Measurements from ENCODE around the gene NELFA. TPM values are rescaled to one million over a fixed set of nuclear protein-coding genes. Genes with fewer than 3 reads are reported as not detected.

The NELFA gene
- total RNA-seq, 1 experiment from 2014 or later = 56.1 TPM

DNA sequence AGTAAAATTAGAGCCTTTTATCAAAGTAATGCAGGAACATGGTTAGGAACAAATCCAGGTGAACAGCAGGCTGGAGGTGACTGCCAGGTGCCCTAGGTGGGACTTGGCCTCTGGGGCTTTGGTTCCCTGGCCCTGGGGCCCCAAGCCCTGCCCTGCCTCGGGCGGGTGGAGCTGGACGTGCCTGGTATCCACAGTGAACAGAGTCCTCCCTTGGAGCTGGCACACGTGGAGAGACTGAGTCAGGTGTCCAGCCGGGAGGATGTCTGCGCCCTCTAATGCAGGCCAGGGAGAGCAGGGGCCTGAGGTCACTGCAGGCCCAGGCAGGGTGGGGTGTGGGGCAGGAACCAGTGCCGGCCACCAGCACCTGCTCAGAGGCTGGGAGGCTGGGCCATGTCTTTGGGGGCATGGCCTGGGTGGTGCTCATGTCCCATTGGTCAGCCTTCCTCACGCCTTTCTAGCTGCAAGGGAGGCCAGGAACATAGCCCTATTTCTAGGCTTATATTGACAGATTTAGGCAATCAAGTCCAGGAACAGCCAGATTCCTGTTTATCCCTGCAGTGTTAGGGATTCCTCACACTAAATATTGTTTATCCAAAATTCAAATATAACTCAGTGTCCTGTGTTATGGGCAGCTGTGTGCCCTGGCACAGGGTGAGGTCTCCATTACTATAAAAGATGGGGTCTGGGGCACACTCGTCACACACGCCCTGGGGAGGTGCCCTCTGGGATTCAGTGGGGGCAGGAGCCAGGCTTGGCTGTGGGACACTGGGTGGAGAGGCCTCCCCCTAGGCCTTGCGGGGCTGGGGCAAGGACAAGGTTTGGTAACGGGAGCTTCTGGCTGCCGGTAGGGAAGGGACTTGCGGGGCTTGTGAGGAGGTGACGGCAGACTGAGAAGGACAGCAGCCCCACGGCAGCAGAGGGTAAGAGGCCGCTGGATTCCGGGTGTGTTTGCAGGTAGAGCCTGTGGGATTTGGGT is 36.1 kb upstream of the NELFA start:
- H3K9me2 ChIP-seq (ENCODE audit: insufficient read depth) = no peaks in the 10 kb centered on the region
- no peaks in the 10 kb centered on the region; a peak in 1 of 4 replicates for H3K9me3 ChIP-seq (ENCODE audit: control insufficient read depth in 1 of 2, insufficient read depth in 1 of 2, low read depth in 1 of 2, low read length in 2 of 2)
- TF ChIP-seq CBX3 (IDR thresholded peaks at IDR 0.05; ENCODE audit: low read depth) (no peak), SRF (IDR thresholded peaks at IDR 0.05; ENCODE audit: low read depth) (no peak), ZBTB33 (IDR thresholded peaks at IDR 0.05; ENCODE audit: extremely low read depth, insufficient replicate concordance, low read length) (no peak), EZH2 (IDR thresholded peaks at IDR 0.05) (no peak), MAX (IDR thresholded peaks at IDR 0.05) (no peak), TCF7L2 (IDR thresholded peaks at IDR 0.05; ENCODE audit: borderline replicate concordance, extremely low read depth, insufficient read depth, insufficient read length) (no peak), CEBPB (IDR thresholded peaks at IDR 0.05; ENCODE audit: low read depth) (no peak), ZNF274 (IDR thresholded peaks at IDR 0.05; ENCODE audit: low read depth, low read length) (no peak), ELF1 (IDR thresholded peaks at IDR 0.05; ENCODE audit: borderline replicate concordance, low read depth) (no peak), ZFX (IDR thresholded peaks at IDR 0.05) (no peak), EZH2phosphoT487 (IDR thresholded peaks at IDR 0.05; ENCODE audit: borderline replicate concordance) (no peak), EGR1 (IDR thresholded peaks at IDR 0.05; ENCODE audit: low read depth) (no peak), SP1 (IDR thresholded peaks at IDR 0.05; ENCODE audit: low read depth) (no peak), REST (IDR thresholded peaks at IDR 0.05; ENCODE audit: low read depth) (no peak), CTCF (IDR thresholded peaks at IDR 0.05 in 2 of 3, conservative IDR thresholded peaks at IDR 0.05 in 1 of 3; ENCODE audit: borderline replicate concordance in 1 of 3, insufficient read depth in 1 of 3, low read depth in 2 of 3, low read length in 2 of 3) (no peak), JUND (IDR thresholded peaks at IDR 0.05) (no peak), POLR2A (IDR thresholded peaks at IDR 0.05; ENCODE audit: borderline replicate concordance, extremely low read depth, insufficient read depth, insufficient read length) (no peak)
- TF ChIP-seq, protein P1, sequence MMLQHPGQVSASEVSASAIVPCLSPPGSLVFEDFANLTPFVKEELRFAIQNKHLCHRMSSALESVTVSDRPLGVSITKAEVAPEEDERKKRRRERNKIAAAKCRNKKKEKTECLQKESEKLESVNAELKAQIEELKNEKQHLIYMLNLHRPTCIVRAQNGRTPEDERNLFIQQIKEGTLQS (IDR thresholded peaks at IDR 0.05) = no peak
- no peak overlapping the region for H3K27ac ChIP-seq (ENCODE audit: low read depth, low read length)
- H4K20me1 ChIP-seq (ENCODE audit: insufficient read depth) = no peaks in the 10 kb centered on the region
- RAD21 ChIA-PET (ENCODE audit: low non-redundant PET in 1 of 2, low total read pairs in 2 of 2, uncharacterized antibody in 2 of 2, unreplicated experiment in 2 of 2) = no interaction called here
- POLR2A ChIA-PET = interaction anchor here (1.0 kb wide), 1 partner anchor 118 kb away, joined by 3 read pairs; no protein-coding TSS in a partner anchor
- no peaks in the 10 kb centered on the region for H3K27me3 ChIP-seq (ENCODE audit: insufficient read depth, low read length)
- H3K79me2 ChIP-seq (ENCODE audit: insufficient read depth, low read length) = peaks cover 7% of the 10 kb centered on the region; the same call in 1 of the 2 replicates
- ATAC-seq = no peak
- intact Hi-C loops (cut with micrococcal nuclease) = no loop called here
- H3K4me1 ChIP-seq (ENCODE audit: control insufficient read depth in 1 of 2, insufficient read depth in 2 of 2, low read length in 2 of 2) = peaks cover 7 to 41% of the 10 kb centered on the region in 2 experiments; a peak in 3 of 4 replicates
- H3K4me3 ChIP-seq (replicated peaks in 1 of 2; ENCODE audit: low read depth in 1 of 2, low read length in 2 of 2) = no peak overlapping the region
- no peak overlapping the region for H2AFZ ChIP-seq (ENCODE audit: low read depth, low read length, poor library complexity, severe bottlenecking)
- H3K4me2 ChIP-seq (ENCODE audit: low read length) = no peak overlapping the region; the same call in 1 of the 2 replicates
- DNase-seq (ENCODE audit: low read depth, low spot score) = no peak
- peaks cover 0 to 5% of the 10 kb centered on the region in 2 experiments; a peak in 2 of 4 replicates for H3K36me3 ChIP-seq (ENCODE audit: control insufficient read depth in 1 of 2, insufficient read depth in 2 of 2, low read length in 2 of 2)
- no TSS peak for BruUV-seq (replicated peaks)
- no peak overlapping the region for H3K9ac ChIP-seq (ENCODE audit: low read length)
- CTCF ChIA-PET = no interaction called here

Measured in HCT116 (cell line).